Measurements from ENCODE around the gene MEI1.

MEI1 gene

GRCh38 chr22:41746567-41747400 is 47.5 kb downstream of the MEI1 start:
- peak; percentile 9 to 55 (median 26) for DNase-seq

DNA sequence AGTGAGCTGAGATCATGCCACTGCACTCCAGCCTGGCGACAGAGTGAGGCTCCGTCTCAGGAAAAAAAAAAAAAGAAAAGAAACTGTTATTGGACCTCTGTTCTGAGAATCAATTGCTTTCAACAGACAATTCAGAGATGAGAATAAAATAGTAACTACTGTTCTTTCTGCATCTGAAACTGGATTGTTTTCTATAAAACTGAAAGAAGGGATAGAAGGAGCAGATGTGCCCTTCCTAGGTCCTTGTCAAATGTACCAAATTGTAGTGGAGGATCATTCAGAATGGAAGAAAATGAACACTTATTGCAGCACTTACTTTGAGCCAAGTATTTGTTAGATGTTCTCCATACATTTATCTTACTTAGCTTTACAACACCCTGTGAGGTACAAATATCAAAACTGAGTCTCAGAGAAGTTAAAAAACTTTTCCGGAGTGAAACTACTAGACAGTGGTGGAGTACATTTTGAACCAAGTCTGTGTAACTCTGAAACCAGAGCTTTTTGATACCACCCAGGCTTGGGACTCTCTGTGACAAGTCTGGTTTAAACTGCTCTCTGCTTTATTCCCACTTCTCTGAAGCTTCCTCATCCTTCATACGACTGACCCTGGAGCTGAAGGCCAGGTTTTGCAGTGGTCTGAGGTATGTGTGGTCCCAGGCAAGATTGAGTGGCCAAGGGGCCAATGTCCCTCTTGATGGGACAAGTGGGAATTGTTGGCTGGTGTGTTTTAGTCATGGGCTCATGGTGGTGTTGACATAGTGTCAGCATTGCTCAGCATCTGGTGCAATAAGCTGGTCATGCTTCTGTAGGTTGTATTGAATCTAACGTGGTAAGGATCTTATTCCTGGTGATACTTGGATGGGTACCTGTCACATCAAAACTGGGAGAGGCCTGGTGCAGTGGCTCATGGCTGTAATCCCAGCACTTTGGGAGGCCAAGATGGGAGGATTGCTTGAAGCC is 53.0 kb downstream of the MEI1 start:
- DNase-seq, result no peak

- no peak for DNase-seq
Measured at GRCh38 chr22:41753984-41754383, 54.7 kb downstream of the MEI1 start.

DNA sequence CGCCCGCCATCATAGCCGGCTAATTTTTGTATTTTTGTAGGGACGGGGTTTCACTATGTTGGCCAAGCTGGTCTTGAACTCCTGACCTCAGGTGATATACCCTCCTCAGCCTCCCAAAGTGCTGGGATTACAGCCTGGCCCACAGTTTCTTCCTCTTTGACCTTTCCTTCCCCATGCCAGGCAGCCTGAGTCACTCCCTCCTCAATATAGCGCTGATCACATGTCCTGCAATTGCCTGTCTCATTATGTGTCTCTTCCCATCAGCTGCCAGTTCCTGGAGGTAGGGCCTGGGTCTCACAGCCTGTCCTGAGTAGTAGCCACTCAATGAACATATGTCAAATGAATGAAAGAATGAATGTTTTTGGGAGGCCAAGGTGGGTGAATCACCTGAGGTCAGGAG is 58.2 kb downstream of the MEI1 start:
- no peak for DNase-seq

DNA sequence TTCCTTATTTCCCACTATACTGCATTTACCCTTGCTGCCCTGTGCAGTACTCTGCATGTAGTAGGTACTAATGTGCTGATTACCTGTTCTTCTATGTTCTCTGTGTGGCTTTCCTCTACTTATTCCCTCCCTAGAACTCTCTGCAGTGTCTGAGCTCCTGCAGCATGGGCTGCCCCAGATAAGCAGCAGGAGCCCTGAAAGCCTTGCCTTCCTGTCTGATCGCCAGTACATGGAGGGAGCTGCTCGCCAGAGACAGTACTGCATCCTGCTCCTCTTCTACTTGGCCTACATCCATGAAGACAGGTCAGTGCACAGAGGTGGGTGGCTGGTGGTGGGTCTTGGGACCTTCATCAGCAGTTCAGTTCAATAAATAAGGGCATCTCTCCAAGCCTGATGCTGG is 58.9 kb downstream of the MEI1 start:
- DNase-seq, result no peak

GRCh38 chr22:41762980-41763779 is 63.9 kb downstream of the MEI1 start:
- DNase-seq, result peak in 2 of 6 experiments; percentile 4 to 12

GRCh38 chr22:41766476-41766875 is 67.2 kb downstream of the MEI1 start:
- no peak for DNase-seq

DNA sequence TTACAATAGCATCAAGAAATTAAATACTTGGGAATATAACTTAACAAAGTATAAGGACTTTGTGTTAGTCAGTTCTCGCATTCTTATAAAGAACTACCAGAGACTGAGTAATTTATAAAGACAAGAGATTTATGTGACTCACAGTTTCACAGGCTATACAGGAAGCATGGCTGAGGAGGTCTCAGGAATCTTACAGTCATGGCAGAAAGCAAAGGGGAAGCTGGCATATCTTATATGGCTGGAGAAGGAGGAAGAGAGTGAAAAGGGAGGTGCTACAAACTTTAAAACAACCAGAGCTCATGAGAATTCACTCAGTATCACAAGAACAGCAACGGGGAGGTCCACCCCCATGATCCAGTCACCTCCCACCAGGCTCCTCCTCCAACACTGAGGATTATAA is 69.1 kb downstream of the MEI1 start:
- no peak for DNase-seq

GRCh38 chr22:41770715-41771468 is 71.6 kb downstream of the MEI1 start:
- no peak for DNase-seq

GRCh38 chr22:41772198-41772597 is 72.9 kb downstream of the MEI1 start:
- no peak for DNase-seq

DNA sequence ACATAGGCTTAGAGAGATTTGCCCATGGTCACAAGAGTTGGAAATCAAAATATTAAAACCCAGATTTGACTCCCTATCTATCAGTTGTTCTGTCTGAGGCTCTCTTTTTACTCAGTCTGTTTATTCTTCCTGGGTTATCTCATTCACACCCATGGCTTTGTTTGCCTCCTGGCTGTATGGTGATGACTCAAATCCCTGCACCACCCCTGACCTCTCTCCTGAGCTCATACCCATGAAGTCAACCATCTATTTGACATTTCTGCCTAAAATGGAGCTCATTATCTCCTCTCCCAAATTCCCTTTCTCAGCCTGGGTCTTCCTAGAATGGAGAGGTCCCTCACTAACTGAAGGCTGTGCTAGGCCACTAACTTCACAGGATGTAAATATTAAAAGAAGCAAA is 73.3 kb downstream of the MEI1 start:
- DNase-seq, result no peak

DNA sequence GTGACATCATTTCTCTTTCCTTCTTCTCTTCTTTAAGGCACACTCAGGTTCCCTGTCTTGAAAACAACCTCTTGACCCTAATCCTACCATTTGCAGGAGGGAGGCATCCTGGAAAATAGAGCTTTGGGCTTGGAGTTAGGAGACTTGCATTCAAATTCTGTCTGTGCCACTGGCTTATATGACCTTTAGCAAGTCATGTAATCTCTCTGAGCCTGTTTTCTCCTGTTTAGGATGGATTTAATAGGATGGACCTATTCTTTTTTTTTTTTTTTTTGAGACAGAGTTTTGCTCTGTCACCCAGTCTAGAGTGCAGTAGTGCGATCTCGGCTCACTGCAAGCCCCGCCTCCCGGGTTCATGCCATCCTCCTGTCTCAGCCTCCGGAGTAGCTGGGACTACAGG is 76.0 kb downstream of the MEI1 start:
- DNase-seq, result no peak

GRCh38 chr22:41775976-41776375 is 76.7 kb downstream of the MEI1 start:
- no peak for DNase-seq

DNA sequence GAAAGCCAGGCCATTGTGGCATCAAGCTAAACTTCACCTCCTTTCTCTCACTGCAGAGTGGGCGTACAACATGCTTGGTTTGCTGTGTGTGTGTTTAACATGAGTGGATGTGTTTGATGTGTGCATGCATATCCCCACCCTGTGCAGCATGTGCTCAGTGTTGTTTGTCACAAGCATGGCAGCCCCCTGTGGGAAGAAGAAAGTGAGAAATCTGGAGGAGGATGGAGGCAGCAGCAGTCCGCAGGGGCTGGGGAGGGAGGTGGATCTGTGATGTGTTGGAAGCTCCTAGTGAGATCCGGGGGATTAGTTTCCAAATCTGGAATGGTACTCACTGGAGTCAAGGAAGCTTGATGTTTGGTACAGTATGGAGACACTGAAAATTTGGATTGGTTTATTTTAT is 77.1 kb downstream of the MEI1 start:
- no peak for DNase-seq

- no peak for DNase-seq
Measured at GRCh38 chr22:41777749-41778425, 78.6 kb downstream of the MEI1 start.

GRCh38 chr22:41779929-41780505 is 80.7 kb downstream of the MEI1 start:
- DNase-seq, result peak in 1 of 6 experiments; percentile 27

- peak; percentile 72 to 96 (median 92) for DNase-seq
Measured at GRCh38 chr22:41780746-41781505, 81.6 kb downstream of the MEI1 start.

DNA sequence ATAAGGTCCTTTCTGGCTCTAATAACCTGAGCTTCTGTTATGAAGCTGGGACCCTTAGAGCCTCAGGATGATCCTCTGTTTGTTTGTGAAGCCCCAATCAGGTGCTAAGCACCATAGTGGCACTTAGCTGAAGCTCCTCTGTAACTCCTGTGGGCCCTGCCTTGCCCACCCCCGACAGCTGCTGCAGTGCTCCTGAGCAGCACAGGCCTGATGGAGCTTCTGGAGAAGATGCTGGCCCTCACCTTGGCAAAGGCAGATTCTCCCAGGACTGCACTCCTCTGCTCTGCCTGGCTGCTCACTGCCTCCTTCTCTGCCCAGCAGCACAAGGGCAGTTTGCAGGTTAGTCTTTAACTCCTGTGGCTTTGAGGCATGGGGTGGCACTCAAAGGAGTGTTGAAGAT is 82.2 kb downstream of the MEI1 start:
- peak in 1 of 6 experiments; percentile 27 for DNase-seq

DNA sequence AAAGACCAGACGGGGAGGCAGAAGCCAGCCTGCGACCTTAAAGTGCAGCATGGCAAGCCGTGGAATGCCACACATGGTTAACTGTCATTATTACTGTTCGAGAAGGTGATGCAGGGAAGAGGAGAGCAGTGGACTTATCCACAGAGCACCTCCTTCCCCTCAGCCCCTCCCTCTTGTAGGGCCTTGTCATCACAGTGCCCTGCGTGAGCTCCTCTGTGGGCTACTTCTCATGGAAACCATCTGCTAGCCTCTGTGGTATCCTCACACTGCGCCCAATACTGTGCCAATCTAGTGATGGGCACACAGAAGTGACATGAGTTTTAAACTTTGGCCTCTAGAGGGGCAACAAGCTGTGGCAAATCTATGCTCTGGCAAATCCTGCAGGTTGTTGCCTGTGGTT is 83.0 kb downstream of the MEI1 start:
- DNase-seq, result no peak

DNA sequence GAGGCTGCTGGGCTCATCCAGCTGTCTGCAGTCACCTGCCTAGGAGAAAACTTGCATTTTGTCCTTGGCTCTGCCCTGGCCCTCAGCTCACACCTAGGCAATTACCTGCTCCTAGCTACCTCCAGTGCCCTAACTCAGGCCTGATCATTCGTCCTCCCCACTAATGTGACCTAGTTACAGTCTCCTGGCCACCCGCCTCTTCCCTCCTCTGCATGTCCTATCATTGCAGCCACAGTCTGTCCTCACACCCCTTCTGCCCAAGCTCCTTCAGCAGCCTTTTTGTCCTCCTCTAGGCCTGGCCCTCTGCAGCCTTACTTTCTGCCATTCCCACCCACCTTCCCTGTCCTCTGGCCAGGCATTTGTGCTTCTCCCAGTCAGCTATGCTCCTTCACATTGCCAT is 83.4 kb downstream of the MEI1 start:
- DNase-seq, result no peak
